ENCODE results near the gene KSR1. TPM values are rescaled to one million over a fixed set of nuclear protein-coding genes. Genes with fewer than 3 reads are reported as not detected.

The KSR1 gene
- total and polyA plus RNA-seq, 9 of the 15 experiments (the other 6 are each of a cell fraction or from before 2014, with no cell fraction given) = 1.4 to 51.7 (median 18.4) TPM

- ATAC-seq = no peak
- CTCF ChIA-PET (ENCODE audit: low intra/inter-chr PET ratio) = interaction anchor here (0.6 kb wide), 1 partner anchor 215 kb away, joined by 3 read pairs; no protein-coding TSS in a partner anchor
These were observed 203.4 kb downstream of the KSR1 start for GRCh38 chr17:27659683-27660082.

More at GRCh38 chr17:27659683-27660082, 203.4 kb downstream of the KSR1 start:
- no peak for DNase-seq (ENCODE audit: extremely low read depth in 1 of 4, low spot score in 3 of 4)
- in situ Hi-C loops (cut with MboI) = loop anchor here (5.0 to 10.0 kb wide), 4 partner anchors 85 to 425 kb away; no protein-coding TSS in a partner anchor
- Histone ChIP-seq H3K4me3 (no peak overlapping the region), H4K20me1 (replicated peaks; ENCODE audit: control insufficient read depth, insufficient read depth, low read length) (no peaks in the 10 kb centered on the region), H3K9me3 (replicated peaks; ENCODE audit: control insufficient read depth, insufficient read depth, low read depth, low read length) (no peaks in the 10 kb centered on the region), H3K4me2 (ENCODE audit: insufficient read depth, low read length) (no peak overlapping the region), H3K27ac (ENCODE audit: extremely low read depth, low read depth, low read length) (no peak overlapping the region), H3K9ac (ENCODE audit: insufficient read depth in 1 of 2, low read depth in 2 of 2, low read length in 2 of 2) (no peak overlapping the region), H3K27me3 (ENCODE audit: control insufficient read depth in 2 of 2, insufficient read depth in 2 of 2, low read length in 2 of 2) (peaks cover 0 to 5% of the 10 kb centered on the region in 2 experiments; a peak in 1 of 5 replicates), H3K9me1 (ENCODE audit: control insufficient read depth, insufficient read depth, low read length) (no peaks in the 10 kb centered on the region), H3K36me3 (ENCODE audit: control insufficient read depth, insufficient read depth, low read length) (no peaks in the 10 kb centered on the region), H3K79me2 (ENCODE audit: control insufficient read depth, insufficient read depth, low read length) (no peaks in the 10 kb centered on the region), H3K4me1 (replicated peaks in 1 of 2; ENCODE audit: control insufficient read depth in 2 of 2, insufficient read depth in 2 of 2, low read length in 2 of 2) (peaks cover 0 to 6% of the 10 kb centered on the region in 2 experiments; a peak in 3 of 5 replicates), H2AFZ (ENCODE audit: low read depth, low read length) (no peak overlapping the region)
- FAIRE-seq = no peak
- POLR2A ChIA-PET = no interaction called here
- no TSS peak for BruUV-seq (replicated peaks)
- TF ChIP-seq E4F1 (CRISPR knock-in tag; IDR thresholded peaks at IDR 0.05; ENCODE audit: borderline replicate concordance) (no peak), SMAD4 (CRISPR knock-in tag; conservative IDR thresholded peaks at IDR 0.05) (no peak)
- TF ChIP-seq, protein P1, sequence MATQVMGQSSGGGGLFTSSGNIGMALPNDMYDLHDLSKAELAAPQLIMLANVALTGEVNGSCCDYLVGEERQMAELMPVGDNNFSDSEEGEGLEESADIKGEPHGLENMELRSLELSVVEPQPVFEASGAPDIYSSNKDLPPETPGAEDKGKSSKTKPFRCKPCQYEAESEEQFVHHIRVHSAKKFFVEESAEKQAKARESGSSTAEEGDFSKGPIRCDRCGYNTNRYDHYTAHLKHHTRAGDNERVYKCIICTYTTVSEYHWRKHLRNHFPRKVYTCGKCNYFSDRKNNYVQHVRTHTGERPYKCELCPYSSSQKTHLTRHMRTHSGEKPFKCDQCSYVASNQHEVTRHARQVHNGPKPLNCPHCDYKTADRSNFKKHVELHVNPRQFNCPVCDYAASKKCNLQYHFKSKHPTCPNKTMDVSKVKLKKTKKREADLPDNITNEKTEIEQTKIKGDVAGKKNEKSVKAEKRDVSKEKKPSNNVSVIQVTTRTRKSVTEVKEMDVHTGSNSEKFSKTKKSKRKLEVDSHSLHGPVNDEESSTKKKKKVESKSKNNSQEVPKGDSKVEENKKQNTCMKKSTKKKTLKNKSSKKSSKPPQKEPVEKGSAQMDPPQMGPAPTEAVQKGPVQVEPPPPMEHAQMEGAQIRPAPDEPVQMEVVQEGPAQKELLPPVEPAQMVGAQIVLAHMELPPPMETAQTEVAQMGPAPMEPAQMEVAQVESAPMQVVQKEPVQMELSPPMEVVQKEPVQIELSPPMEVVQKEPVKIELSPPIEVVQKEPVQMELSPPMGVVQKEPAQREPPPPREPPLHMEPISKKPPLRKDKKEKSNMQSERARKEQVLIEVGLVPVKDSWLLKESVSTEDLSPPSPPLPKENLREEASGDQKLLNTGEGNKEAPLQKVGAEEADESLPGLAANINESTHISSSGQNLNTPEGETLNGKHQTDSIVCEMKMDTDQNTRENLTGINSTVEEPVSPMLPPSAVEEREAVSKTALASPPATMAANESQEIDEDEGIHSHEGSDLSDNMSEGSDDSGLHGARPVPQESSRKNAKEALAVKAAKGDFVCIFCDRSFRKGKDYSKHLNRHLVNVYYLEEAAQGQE (IDR thresholded peaks at IDR 0.05; ENCODE audit: borderline replicate concordance) = peak; percentile 58
- TF ChIP-seq, protein P1 (CRISPR knock-in tag; IDR thresholded peaks at IDR 0.05; ENCODE audit: low read depth) = no peak
- 0% methylated on average over 6 of the region's 6 CpGs for WGBS (ENCODE audit: insufficient coverage, low coverage, missing lambda C conversion rate)
- intact Hi-C loops (cut with micrococcal nuclease) = no loop called here
